CMK (cell line): ENCODE data around the gene KRTAP10-2.
"Not testable (repeated sequence)": the region's sequence is repeated elsewhere in the genome, so short reads cannot be mapped to it uniquely, and the experiment has no call there.

Source experiments
- DNase-seq: peaks from one replicate; pipeline ENCODE4 v3.0.0-alpha.2; 2010; ENCODE audit warnings: low read depth

Gene KRTAP10-2, protein sequence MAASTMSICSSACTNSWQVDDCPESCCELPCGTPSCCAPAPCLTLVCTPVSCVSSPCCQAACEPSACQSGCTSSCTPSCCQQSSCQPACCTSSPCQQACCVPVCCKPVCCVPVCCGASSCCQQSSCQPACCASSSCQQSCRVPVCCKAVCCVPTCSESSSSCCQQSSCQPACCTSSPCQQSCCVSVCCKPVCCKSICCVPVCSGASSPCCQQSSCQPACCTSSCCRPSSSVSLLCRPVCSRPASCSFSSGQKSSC

DNA sequence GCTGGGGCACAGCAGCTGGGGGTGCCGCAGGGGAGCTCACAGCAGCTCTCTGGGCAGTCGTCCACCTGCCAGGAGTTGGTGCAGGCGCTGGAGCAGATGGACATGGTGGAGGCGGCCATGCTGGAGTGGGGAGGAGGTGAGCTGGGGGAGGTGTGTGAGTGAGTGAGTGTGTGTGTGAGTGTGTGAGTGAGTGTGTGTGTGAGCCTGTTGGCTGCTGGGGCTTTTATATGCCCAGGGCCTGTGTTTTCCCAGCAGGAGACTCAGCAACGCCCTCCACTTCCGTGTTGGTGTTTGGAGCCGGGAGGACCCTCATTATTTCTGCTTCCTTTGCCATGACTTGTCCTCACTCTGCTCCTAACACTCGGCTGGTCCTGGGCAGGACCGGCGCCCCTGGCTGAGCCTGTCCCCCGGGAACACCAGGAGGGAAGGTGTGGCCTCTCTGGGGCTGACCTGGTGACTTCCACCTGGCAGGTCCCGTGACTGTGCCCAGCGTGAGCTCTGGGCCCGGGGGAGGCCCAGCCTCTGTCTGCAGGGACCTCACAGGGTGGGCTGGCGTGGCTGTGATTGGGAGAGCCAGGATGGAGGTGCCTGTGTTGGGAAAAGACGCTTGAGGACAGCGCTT is at the start of gene KRTAP10-2:
TSS of gene KRTAP10-2 (minus strand) at position 166 of the 622 bp plus-strand sequence. CDS start at position 119, 47 bp downstream.
- DNase-seq: no peak

GRCh38 chr21:44601091-44601490 is 49.8 kb upstream of the KRTAP10-2 start:
- DNase-seq: not testable (repeated sequence)

DNA sequence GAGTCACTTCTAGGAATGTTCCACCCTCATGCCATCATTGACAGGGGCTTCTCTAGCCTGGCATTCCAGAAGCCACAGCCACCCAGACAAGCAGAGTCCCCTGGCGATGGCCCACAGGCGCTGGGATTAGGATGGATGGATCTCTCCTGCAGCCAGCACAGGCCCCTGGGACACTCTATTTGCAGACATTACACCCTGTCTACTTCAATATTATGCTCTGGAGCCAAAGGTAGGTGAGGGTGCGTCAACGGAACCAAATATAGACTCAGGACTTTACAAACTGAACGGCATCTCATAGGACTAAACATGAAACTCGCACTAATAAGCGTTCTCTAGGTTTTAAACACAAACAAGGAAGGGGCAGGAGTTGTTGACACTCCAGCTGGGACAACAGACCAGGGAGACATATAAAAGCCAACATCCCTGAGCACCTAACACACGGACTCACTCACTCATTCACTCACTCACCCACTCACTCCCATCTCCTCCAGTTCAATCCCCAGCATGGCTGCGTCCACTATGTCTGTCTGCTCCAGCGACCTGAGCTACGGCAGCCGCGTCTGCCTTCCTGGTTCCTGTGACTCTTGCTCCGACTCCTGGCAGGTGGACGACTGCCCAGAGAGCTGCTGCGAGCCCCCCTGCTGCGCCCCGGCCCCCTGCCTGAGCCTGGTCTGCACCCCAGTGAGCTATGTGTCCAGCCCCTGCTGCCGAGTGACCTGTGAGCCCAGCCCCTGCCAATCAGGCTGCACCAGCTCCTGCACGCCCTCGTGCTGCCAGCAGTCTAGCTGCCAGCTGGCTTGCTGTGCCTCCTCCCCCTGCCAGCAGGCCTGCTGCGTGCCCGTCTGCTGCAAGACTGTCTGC is 49.0 kb upstream of the KRTAP10-2 start, which contains the start of gene KRTAP10-7:
TSS of gene KRTAP10-7 (plus strand) at position 480 of the 861 bp plus-strand sequence. CDS start at position 505, 25 bp downstream.
- DNase-seq: not testable (repeated sequence)

GRCh38 chr21:44599264-44600029 is 48.1 kb upstream of the KRTAP10-2 start:
- no peak for DNase-seq

GRCh38 chr21:44598061-44598460 is 46.8 kb upstream of the KRTAP10-2 start:
- DNase-seq: no peak

DNA sequence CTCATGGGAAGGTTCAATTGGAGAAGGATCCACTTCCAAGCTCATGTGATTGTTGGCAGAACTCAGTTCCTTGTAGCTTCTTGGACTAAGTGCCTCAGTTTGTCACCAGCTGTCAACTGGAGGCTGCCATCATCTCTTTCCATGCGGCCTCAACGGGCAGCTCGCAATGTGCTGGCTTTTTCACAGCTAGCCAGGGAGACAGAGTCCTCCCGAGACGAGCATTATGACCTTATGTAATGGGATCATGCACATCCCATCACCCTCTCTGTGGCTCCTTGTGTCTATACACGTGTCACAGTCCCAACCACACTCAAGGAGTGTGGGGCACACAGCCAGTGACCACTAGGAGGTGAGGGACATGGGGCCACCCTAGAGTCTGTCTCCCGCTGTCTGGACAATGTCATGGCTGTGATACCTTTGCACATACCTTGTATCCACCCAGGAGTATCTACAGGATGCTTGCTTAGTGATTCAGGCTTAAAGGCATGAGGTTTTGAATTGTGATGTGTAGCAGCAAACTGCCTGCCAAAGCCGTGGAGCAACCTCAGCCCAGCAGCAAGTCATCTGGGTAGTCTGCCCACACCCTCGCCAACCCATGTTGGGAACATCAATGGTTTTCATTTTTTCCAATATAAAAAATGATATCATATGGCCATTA is 44.9 kb upstream of the KRTAP10-2 start:
- no peak for DNase-seq

- no peak for DNase-seq
Observed at GRCh38 chr21:44595524-44595923, 44.2 kb upstream of the KRTAP10-2 start.

GRCh38 chr21:44594406-44594916 is 43.2 kb upstream of the KRTAP10-2 start:
- no peak for DNase-seq

- DNase-seq: peak; percentile 91
Observed at GRCh38 chr21:44593598-44594405, 42.5 kb upstream of the KRTAP10-2 start.

GRCh38 chr21:44592446-44593311 is 41.4 kb upstream of the KRTAP10-2 start, which contains the start of gene KRTAP10-6:
Gene KRTAP10-6, minus strand, starts transcription at chr21:44592505. Its CDS starts 21 bp downstream, at chr21:44592484.
- no peak for DNase-seq

DNA sequence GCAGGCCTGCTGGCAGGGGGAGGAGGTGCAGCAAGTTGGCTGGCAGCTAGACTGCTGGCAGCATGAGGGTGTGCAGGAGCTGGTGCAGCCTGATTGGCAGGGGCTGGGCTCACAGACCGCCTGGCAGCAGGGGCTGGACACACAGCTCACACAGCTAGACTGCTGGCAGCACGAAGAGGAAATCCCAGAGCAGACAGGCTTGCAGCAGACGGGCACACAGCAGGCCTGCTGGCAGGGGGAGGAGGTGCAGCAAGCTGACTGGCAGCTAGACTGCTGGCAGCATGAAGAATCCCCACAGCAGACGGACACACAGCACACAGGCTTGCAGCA is 40.5 kb upstream of the KRTAP10-2 start:
- DNase-seq: not testable (repeated sequence)

DNA sequence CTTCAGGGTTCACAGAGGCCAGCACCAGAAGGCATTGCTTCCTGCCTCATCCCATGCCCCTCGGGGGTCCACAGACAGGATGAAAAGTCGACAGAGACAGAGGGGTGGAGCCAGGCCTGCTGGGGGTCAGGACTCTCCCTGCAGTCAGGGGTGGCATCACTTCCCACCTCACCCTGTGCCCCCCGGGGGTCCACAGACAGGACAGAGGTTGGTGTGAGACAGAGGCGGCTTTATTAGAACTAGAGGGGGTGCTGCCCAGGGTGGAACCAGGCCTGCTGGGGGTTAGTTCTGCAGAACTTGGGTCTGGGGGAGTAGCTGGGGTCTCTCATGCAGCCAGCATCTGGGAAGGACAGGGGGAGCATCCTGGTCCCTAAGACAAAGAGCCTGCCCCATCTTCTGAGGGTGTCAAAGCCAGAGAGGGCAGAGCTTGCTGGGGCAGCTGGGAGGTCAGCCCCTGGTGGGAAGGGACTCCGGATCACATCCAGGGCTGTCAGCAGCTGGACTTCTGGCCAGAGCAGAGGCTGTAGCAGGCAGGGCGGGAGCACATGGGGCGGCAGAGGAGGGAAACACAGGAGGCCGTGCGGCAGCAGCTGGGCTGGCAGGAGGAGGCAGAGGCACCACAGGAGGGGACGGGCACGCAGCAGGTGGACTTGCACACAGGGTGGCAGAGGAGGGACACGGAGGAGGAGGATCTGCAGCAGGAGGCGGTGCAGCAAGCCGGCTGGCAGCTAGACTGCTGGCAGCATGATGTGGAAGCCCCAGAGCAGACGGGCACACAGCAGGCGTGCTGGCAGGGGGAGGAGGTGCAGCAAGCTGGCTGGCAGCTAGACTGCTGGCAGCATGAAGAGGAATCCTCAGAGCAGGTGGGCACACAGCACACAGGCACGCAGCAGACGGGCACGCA is 39.8 kb upstream of the KRTAP10-2 start:
- DNase-seq: not testable (repeated sequence)

DNA sequence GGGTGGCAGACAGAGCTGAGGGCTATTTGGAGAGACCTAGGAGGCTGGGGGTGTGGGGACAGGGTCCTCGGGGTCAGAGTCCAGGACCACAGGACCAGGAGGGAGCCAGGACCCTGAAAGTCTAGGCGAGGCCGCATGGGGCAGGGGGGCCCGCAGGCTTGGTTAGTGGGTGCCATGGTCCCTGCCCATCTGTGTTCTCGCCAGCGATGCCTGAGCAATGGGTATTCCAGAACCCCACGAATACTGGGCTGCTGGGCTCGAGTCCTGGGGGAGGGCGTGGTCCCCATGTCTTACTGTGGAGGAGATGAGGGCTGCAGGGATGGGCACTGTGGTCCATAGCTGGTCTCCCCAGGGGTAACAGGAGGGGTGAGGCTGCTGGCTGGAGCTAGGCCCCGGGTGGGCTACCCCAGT is 39.0 kb upstream of the KRTAP10-2 start:
- no peak for DNase-seq

DNA sequence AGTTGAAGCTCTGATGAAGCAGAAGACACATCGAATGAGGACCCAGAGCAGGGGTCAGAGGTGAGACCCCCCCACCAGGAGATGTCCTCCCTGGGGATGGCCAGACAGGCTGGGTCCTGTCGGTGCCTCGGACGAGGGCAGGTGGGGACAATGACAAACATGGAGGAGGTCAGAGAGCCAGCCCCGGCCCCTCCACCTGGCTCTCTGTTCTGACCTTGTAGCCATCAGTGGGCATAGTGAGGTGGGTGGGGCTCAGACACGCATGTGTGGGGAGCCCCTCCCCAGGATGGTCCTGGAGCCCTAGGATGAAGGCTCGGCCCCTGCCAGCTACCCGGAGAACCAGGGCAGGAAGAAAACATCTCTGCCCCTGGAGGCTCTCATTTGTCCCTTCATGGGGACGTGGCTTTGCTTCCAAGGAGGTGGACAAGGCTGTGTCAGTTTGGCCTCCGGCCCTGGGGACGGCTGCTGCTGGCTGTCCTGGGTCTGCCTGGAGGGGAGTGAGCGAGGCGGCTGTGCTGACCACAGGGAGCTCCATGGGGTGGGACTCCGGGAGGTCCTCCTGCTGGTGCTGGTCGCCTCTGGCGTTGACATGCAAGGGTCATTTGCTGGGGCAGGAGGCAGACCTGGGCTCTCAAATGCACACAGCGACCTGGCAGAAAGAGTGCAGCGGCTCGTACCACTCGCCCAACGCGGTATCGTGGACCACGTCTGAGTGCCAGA is 38.4 kb upstream of the KRTAP10-2 start:
- no peak for DNase-seq

DNA sequence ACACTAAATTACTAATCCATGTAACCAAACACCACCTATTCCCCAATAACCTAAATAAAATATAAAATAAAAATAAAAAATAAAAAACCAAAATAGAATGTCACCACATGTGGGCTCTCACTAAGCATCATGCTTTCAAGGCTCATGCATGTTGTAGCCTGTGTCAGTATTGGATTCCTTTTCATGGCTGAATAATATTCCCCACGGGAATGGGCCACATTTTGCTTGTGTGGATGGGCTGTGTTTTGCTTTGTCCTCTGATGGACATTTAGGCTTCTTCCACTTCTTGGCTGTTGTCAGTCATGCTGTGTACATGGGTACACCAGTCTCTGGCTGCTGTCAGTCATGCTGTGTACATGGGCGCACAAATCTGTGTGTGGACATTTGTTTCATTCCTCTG is 37.8 kb upstream of the KRTAP10-2 start:
- no peak for DNase-seq

DNA sequence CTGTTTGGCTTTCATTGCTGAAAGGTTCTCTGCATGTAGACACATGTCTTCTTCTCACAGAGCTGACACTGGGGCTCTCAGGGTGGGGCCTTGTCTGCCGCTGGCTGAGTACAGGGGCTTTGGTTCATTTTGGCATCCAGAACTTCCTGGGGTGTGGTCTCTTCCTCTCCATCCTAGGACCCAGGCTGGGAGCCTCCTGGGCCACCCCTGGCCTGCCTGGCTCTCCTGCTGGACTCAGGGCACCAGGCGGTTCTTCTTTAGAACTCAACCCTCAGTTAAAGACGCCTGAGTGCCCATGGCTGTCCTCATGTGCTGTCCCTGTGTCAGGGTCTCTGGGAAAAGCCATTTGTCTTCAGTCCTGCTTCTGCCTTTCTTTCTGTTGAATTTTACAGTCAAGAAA is 34.6 kb upstream of the KRTAP10-2 start:
- DNase-seq: no peak

DNA sequence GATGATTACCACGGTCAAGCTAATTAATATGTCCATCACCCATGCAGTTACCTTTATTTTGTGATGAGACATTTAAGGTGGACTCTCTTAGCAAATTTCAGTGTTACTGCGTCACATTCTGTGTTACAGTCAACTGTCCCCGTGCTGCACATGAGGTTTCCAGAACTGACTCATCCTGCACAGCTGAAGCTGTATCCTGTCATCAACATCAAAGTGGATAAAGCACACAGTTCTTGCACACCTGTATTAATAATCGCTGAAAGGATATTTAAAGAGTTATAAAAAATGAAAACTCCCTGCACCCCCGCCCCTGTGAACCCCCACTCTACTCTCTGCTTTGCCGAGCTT is 32.5 kb upstream of the KRTAP10-2 start:
- no peak for DNase-seq
